A549 (cell line): ENCODE data around the gene MED27.

Experiments used
- ATOH8 ChIP-seq: fragments of 250-450 bp; sonication (Bioruptor Pico); IDR thresholded peaks from 2 replicates; pipeline ENCODE4 v1.5.0; 2020; ENCODE audit warnings: low read depth, mild to moderate bottlenecking, moderate library complexity
- BHLHE40 ChIP-seq: IDR thresholded peaks from 2 replicates; pipeline ENCODE4 v1.6.1; 2012; ENCODE audit warnings: low read depth, low read length, inconsistent platforms
- CEBPB ChIP-seq, 2 experiments: fragments of >200 bp in 1 of 2; sonication (Bioruptor Twin) in 1 of 2; formaldehyde crosslinking in 1 of 2; IDR thresholded peaks; 2 replicates each; pipeline ENCODE4 v1.6.1; 2012 to 2016
- CTCF ChIP-seq: fragments of >200 bp; sonication (Bioruptor Twin); formaldehyde crosslinking; IDR thresholded peaks from 3 replicates; pipeline ENCODE4 v1.5.1; 2016
- ELK1 ChIP-seq: fragments of 150-350 bp; IDR thresholded peaks from 2 replicates; pipeline ENCODE4 v1.6.1; 2014; ENCODE audit warnings: low read depth, mild to moderate bottlenecking, low read length
- ESRRA ChIP-seq: fragments of 150-350 bp; IDR thresholded peaks from 2 replicates; pipeline ENCODE4 v1.6.1; 2014; ENCODE audit warnings: mild to moderate bottlenecking, low read length, borderline replicate concordance
- HOXB5 ChIP-seq: fragments of 250-450 bp; sonication (Bioruptor Pico); IDR thresholded peaks from 2 replicates; pipeline ENCODE4 v1.5.0; 2020; ENCODE audit warnings: mild to moderate bottlenecking, moderate library complexity
- KDM5A ChIP-seq: fragments of 200-600 bp; sonication (generic); IDR thresholded peaks from 2 replicates; pipeline ENCODE4 v1.6.1; 2016; ENCODE audit warnings: antibody characterized with exemption, mild to moderate bottlenecking
- MAX ChIP-seq: IDR thresholded peaks from 2 replicates; pipeline ENCODE4 v1.6.1; 2012
- POLR2A ChIP-seq: IDR thresholded peaks from 2 replicates; pipeline ENCODE4 v1.6.1; 2012; ENCODE audit warnings: mild to moderate bottlenecking, low read length
- RCOR1 ChIP-seq: fragments of 150-350 bp; IDR thresholded peaks from 2 replicates; pipeline ENCODE4 v1.6.1; 2014; ENCODE audit warnings: antibody characterized with exemption, low read length, low read depth
- REST ChIP-seq: fragments of 200-600 bp; sonication (generic); IDR thresholded peaks from 2 replicates; pipeline ENCODE4 v1.6.1; 2016; ENCODE audit warnings: antibody characterized with exemption, mild to moderate bottlenecking, moderate library complexity
- SMC3 ChIP-seq: fragments of >200 bp; sonication (Bioruptor Twin); formaldehyde crosslinking; IDR thresholded peaks from 3 replicates; pipeline ENCODE4 v1.6.1; 2018; ENCODE audit warnings: inconsistent platforms
- ZC3H11A ChIP-seq: fragments of 450-650 bp; IDR thresholded peaks from 2 replicates; pipeline ENCODE4 v1.6.1; 2014; ENCODE audit warnings: antibody characterized with exemption, mild to moderate bottlenecking

GRCh38 chr9:132066057-132066456 lies 13.6 kb downstream of the MED27 start:
- TF ChIP-seq CTCF (no peak), RCOR1 (no peak), REST (no peak), ELK1 (no peak), KDM5A (no peak), MAX (no peak), ESRRA (no peak), POLR2A (no peak), SMC3 (no peak), ATOH8 (CRISPR knock-in tag) (no peak), BHLHE40 (no peak), CEBPB (IDR thresholded peaks at IDR 0.05) (no peak), ZC3H11A (no peak), HOXB5 (CRISPR knock-in tag) (no peak)
